Stimulated activated CD4-positive, alpha-beta T cell treated with anti-CD3 and anti-CD28 coated beads, Interleukin-1b, Interleukin-23, amount 100 ng/mL, for 24 hours (primary cell): ENCODE results near the gene MEIS1.

Experiments
- DNase-seq, 4 experiments: peaks; one replicate each; pipeline ENCODE4 v3.0.0-alpha.2; 2020; ENCODE audit warnings: low read depth in 4 of 4, low spot score in 1 of 4

The MEIS1 gene

DNA sequence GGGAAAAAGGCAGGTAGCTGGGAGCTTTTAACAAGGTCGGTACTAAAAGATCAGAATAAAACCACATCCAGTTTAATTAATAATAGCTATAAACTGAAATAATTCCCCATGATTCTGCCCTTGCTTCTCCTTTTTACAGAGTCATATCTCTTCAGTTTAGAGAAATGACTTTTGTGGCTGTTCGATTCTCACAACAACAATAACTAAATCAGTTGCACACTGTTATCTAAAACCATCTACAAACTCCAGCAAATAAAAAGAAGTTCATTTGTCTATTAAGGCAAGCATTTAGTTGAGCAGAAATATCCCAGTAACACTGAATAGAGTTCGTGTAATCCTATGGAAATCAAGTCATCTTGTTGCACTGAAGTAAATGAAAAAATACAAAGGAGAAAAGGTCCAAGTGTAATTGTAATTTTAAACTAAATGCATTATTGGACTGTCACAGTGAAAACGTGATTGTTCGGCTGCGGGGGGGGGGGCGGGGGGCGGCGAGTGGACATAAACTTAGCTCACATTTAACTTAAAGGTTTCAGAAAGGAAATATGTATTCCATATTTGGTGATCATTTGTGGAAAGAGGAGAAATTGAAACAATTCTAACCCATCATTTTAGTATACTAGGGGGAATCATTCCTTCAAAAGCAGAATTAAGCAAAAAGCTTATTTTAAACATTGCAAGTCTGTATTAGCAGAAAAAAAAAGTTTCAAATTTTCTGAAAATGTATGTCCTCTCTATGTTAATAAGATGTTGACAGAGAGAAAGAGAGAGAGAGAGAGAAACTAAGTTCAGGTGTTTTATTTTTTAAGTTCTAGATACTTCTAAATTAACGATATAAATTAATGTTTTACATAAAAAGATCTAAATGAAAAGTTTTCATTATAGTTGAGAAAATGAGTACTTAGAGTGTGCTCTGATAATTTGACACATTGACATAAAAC, 144.5 kb downstream of the MEIS1 start:
- no peak for DNase-seq

DNA sequence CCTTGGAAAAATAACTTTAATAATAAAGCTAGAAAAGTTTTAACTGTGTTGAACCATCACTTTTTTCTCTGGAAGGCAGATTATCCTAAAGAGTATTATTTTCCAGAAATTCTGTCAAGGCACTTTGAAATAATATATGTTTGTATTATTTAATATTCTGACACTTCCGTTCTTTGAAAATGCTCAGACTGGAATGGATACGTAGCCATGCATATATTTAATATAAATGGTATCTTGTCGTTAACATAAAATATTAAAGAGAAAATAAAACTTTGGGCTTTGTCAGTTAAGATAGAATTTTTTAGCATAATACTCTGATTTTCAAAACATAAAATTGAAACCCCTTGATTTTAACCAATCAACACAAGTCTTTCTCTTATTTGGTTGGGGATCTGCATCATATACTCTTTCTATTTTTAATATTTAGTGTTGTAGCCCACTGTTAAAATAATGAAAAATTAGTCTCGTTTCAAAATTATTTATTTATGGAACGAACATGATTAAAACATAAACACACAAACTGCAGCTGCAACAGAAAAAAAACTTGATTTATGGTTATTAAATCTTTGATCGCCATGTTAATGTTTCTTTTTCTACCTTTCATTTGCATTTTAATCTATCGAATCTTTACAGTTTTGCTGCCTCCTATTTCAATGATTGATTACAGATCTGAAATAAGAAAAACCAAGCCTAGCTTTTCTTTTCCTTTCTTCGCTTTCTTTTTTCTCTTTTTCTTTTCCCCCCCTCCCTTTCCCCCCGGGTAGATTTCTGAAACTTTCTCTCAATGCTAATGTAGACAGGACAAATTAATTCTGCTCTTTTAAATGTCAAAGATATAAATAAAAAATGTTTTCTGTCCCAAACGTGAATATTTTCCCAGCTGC, 145.5 kb downstream of the MEIS1 start:
- DNase-seq: no peak

- no peak for DNase-seq
These were observed 146.6 kb downstream of the MEIS1 start for GRCh38 chr2:66581339-66582103.

DNA sequence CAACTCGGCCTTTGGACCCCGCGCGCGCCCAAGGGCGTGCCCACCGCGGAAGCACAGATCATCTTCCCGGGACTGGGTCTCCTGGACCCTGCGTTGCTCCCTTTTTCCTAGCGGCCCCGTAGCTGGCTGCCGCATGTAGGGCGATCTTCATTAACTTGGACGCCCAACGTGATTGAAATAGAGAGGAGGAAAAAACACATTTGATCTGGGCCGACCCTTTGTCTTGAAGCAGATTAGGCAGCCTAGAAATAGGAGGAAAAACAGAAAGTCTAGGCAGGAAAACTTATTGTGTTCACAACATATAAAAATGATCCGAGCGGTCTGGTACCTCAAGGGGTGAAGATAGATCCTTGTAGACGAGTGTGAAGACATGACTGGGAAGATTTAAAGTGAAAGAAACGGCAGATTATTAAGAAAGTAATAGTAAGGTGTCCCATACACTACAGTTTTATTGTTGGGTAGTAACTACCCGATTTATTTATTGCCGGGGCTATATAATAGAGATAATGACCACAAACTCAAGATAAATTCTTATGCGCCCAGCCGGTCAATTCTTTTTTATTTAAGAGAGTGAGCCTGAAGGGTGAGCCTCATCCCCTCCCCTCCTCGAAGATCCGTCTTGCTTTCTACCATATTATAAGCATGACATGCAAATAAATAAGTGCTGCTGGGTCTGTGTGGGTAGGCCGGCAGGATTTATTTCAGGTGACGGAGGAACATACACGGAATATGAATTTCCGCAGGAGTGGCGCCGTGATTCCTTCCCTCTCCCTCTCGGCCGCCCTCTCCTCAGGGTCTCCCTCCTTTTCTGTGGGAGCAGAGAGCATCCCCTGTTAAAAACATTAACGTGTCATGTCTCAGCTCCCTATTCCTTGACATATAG, 147.4 kb downstream of the MEIS1 start:
- no peak for DNase-seq

GRCh38 chr2:66582987-66583880, 148.3 kb downstream of the MEIS1 start:
- no peak for DNase-seq

- no peak for DNase-seq
These were observed 149.0 kb downstream of the MEIS1 start for GRCh38 chr2:66583881-66584280.

DNA sequence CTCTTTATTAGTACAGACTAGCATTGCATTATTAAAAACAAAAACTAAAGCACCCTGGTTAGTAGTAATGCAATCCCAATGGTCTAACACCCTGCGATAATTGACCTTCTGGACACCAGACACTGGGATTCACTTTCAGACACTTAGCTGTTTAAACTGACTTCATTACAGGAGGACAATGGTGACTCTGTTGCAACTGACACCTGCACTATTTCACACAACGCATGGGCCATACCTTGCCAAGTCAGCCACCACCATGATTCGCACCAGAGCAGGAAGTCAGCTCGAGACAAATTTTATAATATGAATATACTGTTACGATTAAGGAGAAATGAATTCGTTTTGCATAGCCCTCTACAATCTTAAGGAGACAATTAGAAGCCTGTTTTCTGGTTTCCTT, 150.7 kb downstream of the MEIS1 start:
- no peak for DNase-seq

GRCh38 chr2:66587216-66587615, 152.3 kb downstream of the MEIS1 start:
- DNase-seq: no peak

DNA sequence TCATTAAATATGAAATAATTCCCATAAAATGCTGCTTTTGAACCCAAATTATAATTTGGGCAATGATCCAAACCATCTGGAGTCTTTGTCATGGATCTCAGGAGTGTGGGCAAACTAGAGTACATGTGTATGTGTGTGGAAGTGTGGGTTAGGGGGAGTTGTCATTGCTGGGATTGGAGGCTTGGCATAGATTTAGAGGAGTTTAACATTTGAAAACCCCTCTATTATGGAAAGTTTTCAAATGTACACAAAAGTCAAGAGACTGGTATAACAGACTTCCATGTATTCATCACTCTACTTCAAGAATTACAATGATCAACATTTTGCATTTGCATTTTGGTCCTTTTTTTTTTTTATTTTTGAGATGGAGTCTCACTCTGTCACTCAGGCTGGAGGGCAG, 159.1 kb downstream of the MEIS1 start:
- DNase-seq: no peak

- no peak for DNase-seq
These were observed 160.6 kb downstream of the MEIS1 start for GRCh38 chr2:66595556-66595955.

GRCh38 chr2:66596256-66596655, 161.3 kb downstream of the MEIS1 start:
- DNase-seq: no peak

GRCh38 chr2:66601624-66602023, 166.7 kb downstream of the MEIS1 start:
- no peak for DNase-seq

GRCh38 chr2:66602341-66602740, 167.4 kb downstream of the MEIS1 start:
- DNase-seq: no peak

GRCh38 chr2:66604326-66604725, 169.4 kb downstream of the MEIS1 start:
- DNase-seq: no peak

DNA sequence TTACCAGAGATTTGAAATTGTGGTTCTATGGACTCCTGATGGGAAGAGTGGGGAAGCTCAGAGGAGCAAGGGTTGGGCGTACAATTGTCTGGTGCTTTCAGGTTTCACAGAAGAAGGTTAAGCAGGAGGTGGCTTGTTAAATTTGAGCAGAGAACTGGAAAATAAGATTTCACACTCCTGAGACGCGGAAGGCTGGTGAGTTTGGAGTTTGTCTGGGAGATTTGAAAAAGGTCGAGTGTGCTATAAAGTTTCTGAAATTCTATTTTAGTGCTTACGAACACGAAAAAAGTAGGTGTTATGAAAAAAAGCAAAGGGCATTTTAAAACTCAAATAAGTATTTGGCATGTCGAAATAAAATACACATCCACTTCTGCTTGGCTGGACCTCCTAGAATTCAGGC, 170.1 kb downstream of the MEIS1 start:
- DNase-seq: no peak

- no peak for DNase-seq
These were observed 172.2 kb downstream of the MEIS1 start for GRCh38 chr2:66607152-66607551.
